ENCODE data around the gene C1QL1.
A peak's percentile ranks its signal among the peaks of the same experiment; 100 is the strongest.

Gene C1QL1

DNA sequence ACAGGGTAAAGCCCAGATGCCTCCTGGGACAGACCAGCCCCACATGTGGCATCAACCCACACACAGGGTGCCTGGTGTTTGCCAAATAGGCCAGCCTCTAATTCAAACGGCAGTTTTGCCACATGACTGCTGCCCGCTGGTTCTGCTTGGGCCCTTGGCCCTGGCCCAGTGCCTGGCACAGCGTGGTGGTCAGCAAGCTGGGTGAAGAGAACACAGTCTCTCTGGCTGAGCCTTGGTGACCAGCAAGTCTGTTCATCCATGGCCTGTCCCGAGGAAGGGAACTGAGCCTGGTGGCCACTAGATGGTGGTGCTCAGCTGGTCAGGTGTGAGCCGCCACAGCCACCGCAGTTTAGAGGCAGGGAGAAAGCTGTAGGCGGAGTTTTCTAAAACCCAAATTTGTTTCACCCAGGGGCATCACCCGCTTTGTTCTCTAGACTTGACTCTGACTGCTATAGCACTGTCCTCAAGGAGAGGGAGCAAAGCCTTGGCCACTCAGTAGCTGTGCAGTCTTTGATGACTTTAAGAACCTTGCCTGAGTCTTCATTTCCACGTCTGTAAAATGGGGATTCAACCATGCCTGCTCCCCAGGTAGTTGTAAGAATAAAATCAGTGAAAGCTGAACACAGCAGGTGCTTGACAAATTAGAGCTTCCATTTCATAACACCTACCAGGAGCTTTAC, 48.1 kb downstream of the C1QL1 start:
- no peaks in the 10 kb centered on the region for H3K4me1 Mint-ChIP-seq
- H3K27ac Mint-ChIP-seq = peak overlapping the region; percentile 20
- H3K9me3 Mint-ChIP-seq = no peaks in the 10 kb centered on the region
- H3K36me3 Mint-ChIP-seq = no peaks in the 10 kb centered on the region
- no peak overlapping the region for H3K4me3 Mint-ChIP-seq
- DNase-seq (ENCODE audit: low spot score in 2 of 2) = peak; percentile 24 to 71
- ATAC-seq = peak; percentile 84

DNA sequence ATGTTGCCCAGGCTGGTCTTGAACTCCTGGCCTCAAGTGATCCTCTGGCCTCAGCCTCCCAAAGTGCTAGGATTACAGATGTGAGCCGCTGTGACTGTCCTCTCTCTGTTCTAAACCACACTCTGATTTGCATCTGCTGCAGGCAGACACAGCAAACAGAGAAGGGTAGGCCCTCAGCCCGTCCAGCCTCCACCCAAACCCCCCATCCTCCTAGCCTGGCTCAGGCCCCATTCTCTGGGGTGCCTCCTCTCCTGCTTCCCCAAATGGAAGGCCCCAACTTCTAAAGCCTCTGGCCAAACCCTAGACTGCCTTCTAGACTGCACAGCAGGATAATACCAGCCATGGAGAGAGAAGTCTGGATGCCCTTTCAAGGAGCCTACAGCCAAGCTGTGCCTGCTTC, 48.7 kb downstream of the C1QL1 start:
- no peaks in the 10 kb centered on the region for H3K36me3 Mint-ChIP-seq
- no peaks in the 10 kb centered on the region for H3K4me1 Mint-ChIP-seq
- no peak overlapping the region for H3K4me3 Mint-ChIP-seq
- ATAC-seq (no peak), DNase-seq (ENCODE audit: low spot score in 2 of 2) (no peak)
- no peaks in the 10 kb centered on the region for H3K9me3 Mint-ChIP-seq
- no peak overlapping the region for H3K27ac Mint-ChIP-seq

DNA sequence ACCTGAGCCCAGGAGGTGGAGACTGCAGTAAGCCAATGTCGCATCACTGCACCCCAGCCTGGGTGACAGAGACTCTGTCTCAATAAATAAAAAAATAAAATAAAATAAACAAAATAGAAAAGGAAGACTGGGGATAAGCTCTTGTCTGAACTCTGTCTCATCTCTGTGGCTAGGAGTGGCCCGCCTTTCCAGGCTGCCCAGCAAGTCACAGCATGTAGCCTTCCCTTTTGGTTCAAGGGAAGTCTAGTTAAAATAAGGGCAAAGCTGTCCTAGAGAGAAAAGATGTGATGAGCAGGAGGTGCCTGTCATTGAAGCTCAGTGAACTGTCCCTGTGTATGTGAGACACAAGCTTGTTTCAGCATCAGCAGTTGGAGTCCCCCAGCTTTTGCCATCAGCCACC, 50.1 kb downstream of the C1QL1 start:
- peaks cover 7% of the 10 kb centered on the region for H3K4me1 Mint-ChIP-seq
- no peak overlapping the region for H3K27ac Mint-ChIP-seq
- ATAC-seq (no peak), DNase-seq (ENCODE audit: low spot score in 2 of 2) (no peak)
- H3K36me3 Mint-ChIP-seq = no peaks in the 10 kb centered on the region
- H3K9me3 Mint-ChIP-seq = no peaks in the 10 kb centered on the region
- H3K4me3 Mint-ChIP-seq = no peak overlapping the region

DNA sequence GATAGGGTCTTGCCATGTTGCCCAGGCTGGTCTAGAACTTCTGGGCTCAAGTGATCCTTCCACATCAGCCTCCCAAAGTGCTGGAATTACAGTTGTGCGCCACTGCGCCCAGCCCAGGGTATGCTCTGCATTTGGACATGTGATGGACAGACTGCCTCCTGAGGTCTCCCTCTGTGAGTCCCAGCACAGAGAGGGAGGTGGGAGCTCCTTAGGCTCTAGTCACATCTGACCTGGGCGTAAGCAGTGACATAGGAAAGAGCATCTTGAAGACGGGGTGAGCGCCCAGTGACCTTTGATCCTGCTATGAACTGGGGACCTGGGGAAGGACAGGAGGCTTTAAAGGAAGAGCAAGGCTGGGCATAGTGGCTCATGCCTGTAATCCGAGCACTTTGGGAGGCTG, 50.6 kb downstream of the C1QL1 start:
- no peak for ATAC-seq
- no peak for DNase-seq (ENCODE audit: low spot score in 2 of 2)
- Mint-ChIP-seq H3K27ac (no peak overlapping the region), H3K4me1 (peaks cover 7% of the 10 kb centered on the region), H3K9me3 (no peaks in the 10 kb centered on the region), H3K36me3 (no peaks in the 10 kb centered on the region), H3K4me3 (no peak overlapping the region)

GRCh38 chr17:44916781-44917241, 51.3 kb downstream of the C1QL1 start:
- Mint-ChIP-seq H3K4me3 (no peak overlapping the region), H3K36me3 (no peaks in the 10 kb centered on the region), H3K4me1 (peaks cover 7% of the 10 kb centered on the region), H3K9me3 (no peaks in the 10 kb centered on the region), H3K27ac (peak overlapping the region; percentile 52)
- ATAC-seq (no peak), DNase-seq (ENCODE audit: low spot score in 2 of 2) (no peak)

DNA sequence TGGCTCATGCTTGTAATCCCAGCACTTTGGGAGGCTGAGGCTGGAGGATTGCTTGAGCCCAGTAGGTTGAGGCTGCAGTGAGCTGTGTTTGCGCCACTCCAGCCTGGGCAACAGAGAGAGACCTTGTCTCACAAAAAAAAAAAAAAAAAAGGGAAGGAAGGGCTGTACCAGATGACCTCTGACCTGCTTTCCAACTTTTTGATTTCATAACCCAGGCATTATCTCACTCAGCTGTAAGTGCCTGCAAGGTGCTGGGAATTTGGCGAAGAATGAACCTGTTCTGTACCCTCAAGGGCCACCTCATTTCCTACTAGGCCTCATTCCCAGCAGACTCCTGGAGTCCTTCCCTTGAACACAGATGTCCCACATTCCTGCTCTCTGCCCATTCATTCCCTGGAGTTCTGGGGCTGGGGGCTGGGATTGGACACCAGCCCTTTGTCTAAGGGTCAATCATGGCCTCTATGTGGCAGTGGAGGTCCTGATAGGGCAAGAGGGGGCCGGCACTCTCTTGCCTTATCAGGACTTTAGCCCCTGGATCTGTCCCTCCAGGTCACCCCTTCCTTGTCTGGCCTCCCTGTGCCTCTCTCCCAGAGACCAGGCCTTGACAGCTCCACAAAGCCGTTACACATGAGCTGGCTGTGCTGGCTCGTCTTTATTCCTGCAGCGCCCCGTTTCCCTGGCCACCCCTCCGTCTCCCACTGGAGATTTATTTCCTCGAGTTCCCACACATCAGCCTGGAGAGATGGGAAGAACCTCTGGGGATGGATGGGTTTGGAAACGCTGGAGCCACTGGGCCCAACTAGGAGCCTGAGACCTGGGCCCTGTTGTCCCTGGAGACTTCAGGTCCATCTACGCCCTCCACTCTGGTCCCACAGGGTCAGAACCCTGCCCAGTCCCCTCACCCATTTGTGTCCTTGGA, 52.0 kb downstream of the C1QL1 start:
- DNase-seq (ENCODE audit: low spot score in 2 of 2) (no peak), ATAC-seq (no peak)
- H3K9me3 Mint-ChIP-seq = no peaks in the 10 kb centered on the region
- no peak overlapping the region for H3K4me3 Mint-ChIP-seq
- H3K4me1 Mint-ChIP-seq = peaks cover 12% of the 10 kb centered on the region
- H3K36me3 Mint-ChIP-seq = no peaks in the 10 kb centered on the region
- H3K27ac Mint-ChIP-seq = peak overlapping the region; percentile 52

GRCh38 chr17:44915321-44915726, 52.8 kb downstream of the C1QL1 start, which contains the start of gene GFAP:
Gene GFAP (minus strand): TSS chr17:44915500. CDS start chr17:44915486, 14 bp downstream.
- no peak for ATAC-seq

GRCh38 chr17:44914698-44915271, 53.3 kb downstream of the C1QL1 start:
- ATAC-seq = no peak
- no peak overlapping the region for H3K27ac Mint-ChIP-seq
- no peaks in the 10 kb centered on the region for H3K36me3 Mint-ChIP-seq
- H3K4me1 Mint-ChIP-seq = peaks cover 12% of the 10 kb centered on the region
- H3K4me3 Mint-ChIP-seq = no peak overlapping the region
- no peaks in the 10 kb centered on the region for H3K9me3 Mint-ChIP-seq
- no peak for DNase-seq (ENCODE audit: low spot score in 2 of 2)

More at GRCh38 chr17:44915321-44915726, 52.8 kb downstream of the C1QL1 start, which contains the start of gene GFAP:
- no peak within 1 kb of the TSS for H3K4me3 Mint-ChIP-seq
- no peak for DNase-seq (ENCODE audit: low spot score in 2 of 2)
- H3K36me3 Mint-ChIP-seq = no peaks in the 10 kb centered on the region
- H3K9me3 Mint-ChIP-seq = no peaks in the 10 kb centered on the region
- peak within 1 kb of the TSS; percentile 52 for H3K27ac Mint-ChIP-seq
- peaks cover 12% of the 10 kb centered on the region for H3K4me1 Mint-ChIP-seq

GRCh38 chr17:44914148-44914547, 54.0 kb downstream of the C1QL1 start:
- Mint-ChIP-seq H3K27ac (no peak overlapping the region), H3K36me3 (no peaks in the 10 kb centered on the region), H3K9me3 (no peaks in the 10 kb centered on the region), H3K4me3 (no peak overlapping the region), H3K4me1 (peaks cover 12% of the 10 kb centered on the region)
- DNase-seq (ENCODE audit: low spot score in 2 of 2) = no peak
- ATAC-seq = no peak

DNA sequence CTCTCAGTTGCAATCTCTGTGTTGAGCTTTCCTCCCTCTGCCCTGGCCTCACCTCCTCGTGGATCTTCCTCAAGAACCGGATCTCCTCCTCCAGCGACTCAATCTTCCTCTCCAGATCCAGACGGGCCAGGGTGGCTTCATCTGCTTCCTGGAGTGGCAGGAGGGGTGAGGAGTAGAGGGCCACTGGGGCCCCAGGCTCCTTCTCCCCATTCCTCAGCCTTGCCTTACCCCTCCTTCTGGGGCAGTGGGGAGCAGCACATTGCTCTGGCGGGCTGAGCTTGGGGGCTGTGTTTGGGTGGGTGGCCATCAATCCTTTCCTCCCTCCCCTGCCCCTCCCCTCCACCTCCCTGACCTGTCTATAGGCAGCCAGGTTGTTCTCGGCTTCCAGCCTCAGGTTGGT, 54.4 kb downstream of the C1QL1 start:
- Mint-ChIP-seq H3K9me3 (no peaks in the 10 kb centered on the region), H3K4me3 (no peak overlapping the region), H3K36me3 (no peaks in the 10 kb centered on the region), H3K4me1 (peaks cover 12% of the 10 kb centered on the region), H3K27ac (no peak overlapping the region)
- DNase-seq (ENCODE audit: low spot score in 2 of 2) = no peak
- ATAC-seq = no peak

DNA sequence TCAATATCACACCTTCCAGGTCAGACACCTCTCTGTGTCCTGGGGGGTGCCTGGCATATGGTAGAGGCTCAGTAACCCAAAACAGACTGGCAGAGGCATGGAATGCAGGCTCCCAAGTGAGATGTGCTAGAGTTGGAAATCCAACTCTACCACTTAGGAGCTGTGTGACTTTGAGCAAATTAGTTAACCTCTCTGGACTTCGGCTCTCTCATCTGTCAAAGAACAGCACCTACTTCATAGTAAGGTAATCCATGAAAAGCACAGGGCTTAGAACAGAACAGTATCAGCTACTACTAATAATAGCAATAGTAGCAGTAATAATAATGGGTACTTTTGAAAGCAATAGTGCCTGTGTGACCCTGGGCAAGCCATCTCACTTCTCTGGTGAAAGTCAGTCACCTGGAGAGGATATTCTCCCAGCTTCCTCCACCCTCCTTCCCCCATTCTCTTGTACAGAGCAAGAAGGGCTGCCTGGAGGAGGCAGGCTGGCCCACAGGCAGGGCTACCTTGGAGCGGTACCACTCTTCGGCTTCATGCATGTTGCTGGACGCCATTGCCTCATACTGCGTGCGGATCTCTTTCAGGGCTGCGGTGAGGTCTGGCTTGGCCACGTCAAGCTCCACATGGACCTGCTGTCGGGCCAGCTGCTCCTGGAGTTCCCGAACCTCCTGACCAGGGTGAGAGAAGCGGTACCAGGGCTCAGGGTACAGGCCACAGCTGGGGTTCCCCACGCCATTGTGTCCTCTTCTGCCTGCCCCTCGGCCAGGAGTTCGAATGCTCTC, 55.1 kb downstream of the C1QL1 start:
- Mint-ChIP-seq H3K4me1 (peaks cover 12% of the 10 kb centered on the region), H3K36me3 (no peaks in the 10 kb centered on the region), H3K9me3 (no peaks in the 10 kb centered on the region), H3K4me3 (peak overlapping the region; percentile 14), H3K27ac (no peak overlapping the region)
- no peak for DNase-seq (ENCODE audit: low spot score in 2 of 2)
- no peak for ATAC-seq

DNA sequence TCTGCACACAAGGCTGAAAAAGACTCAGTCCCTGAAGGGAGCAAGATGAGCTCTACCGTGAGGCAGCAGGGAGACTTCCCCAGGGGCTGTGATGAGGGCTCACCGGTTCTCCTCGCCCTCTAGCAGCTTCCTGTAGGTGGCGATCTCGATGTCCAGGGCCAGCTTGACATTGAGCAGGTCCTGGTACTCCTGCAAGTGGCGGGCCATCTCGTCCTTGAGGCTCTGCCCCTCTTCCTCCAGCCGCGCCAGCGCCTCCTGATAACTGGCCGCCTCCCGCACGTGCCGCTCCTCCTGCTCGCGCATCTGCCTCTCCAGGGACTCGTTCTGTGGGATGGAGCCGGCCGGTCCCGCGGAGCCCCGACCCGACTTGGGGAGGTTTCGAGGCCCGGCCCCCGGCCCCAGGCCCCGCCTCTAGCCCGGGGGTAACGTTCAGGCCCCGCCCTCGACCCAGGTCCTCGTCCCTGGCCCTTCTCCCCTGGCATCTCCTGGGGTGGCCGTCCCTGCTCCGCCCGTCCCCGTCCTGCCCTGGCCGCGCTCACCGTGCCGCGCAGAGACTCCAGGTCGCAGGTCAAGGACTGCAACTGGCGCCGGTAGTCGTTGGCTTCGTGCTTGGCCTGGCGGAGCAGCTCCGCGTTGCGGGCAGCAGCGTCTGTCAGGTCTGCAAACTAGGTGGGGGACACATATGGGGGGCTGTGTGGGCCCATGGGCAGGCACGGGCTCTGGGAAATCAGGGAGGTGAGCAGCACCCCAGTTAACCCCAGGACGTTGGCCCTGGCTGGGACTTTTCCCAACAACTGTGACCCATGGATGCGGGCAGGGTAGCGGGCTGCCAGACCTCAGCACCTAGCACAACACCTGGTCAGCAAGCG, 56.7 kb downstream of the C1QL1 start:
- H3K9me3 Mint-ChIP-seq = no peaks in the 10 kb centered on the region
- H3K4me3 Mint-ChIP-seq = peak overlapping the region; percentile 48
- peaks cover 14% of the 10 kb centered on the region for H3K4me1 Mint-ChIP-seq
- DNase-seq (ENCODE audit: low spot score in 2 of 2) (peak; percentile 42 to 72), ATAC-seq (peak; percentile 84)
- no peak overlapping the region for H3K27ac Mint-ChIP-seq
- H3K36me3 Mint-ChIP-seq = no peaks in the 10 kb centered on the region

- H3K36me3 Mint-ChIP-seq = no peaks in the 10 kb centered on the region
- no peak for DNase-seq (ENCODE audit: low spot score in 2 of 2)
- peak overlapping the region; percentile 48 for H3K4me3 Mint-ChIP-seq
- no peak overlapping the region for H3K27ac Mint-ChIP-seq
- H3K9me3 Mint-ChIP-seq = no peaks in the 10 kb centered on the region
- ATAC-seq = no peak
- H3K4me1 Mint-ChIP-seq = peaks cover 17% of the 10 kb centered on the region
Observed at GRCh38 chr17:44910231-44911106, 57.6 kb downstream of the C1QL1 start.

Measured in stimulated activated effector memory CD8-positive, alpha-beta T cell treated with anti-CD3 and anti-CD28 coated beads, Interleukin-12 subunit alpha, Interleukin-12 subunit beta, amount 100 ng/mL, for 72 hours (primary cell).